Heart left ventricle (tissue), 16 donors: ENCODE data around the gene LRIG1. TPM values are rescaled to one million over a fixed set of nuclear protein-coding genes. Genes with fewer than 3 reads are reported as not detected.

Source experiments
- ATAC-seq, 4 donors: fragments of 200-7000 bp; cut with Tn5 transposase; one replicate each; pipeline ENCODE4 v1.9.1; 2020 to 2022; ENCODE audit warnings: moderate library complexity in 4 of 4, mild to moderate bottlenecking in 3 of 4, moderate number of reproducible peaks in 1 of 4
- DNase-seq, 5 donors: peaks; one replicate each; pipeline ENCODE4 v3.0.0-alpha.2; 2020
- H3K27ac ChIP-seq, 12 donors: fragments of 200-600 bp; sonication (generic) in 4 of 12; one replicate each; pipeline versions ENCODE4 v1.5.0 to v1.8.0; 2016 to 2022; ENCODE audit warnings: mild to moderate bottlenecking in 2 of 12
- H3K27me3 ChIP-seq, 9 donors: fragments of 200-600 bp; sonication (generic) in 2 of 9; one replicate each; pipeline versions ENCODE4 v1.5.1 to v1.8.0; 2016 to 2022; ENCODE audit warnings: mild to moderate bottlenecking in 3 of 9
- H3K36me3 ChIP-seq, 9 donors: fragments of 200-600 bp; sonication (generic) in 2 of 9; one replicate each; pipeline versions ENCODE4 v1.5.0 to v1.8.0; 2018 to 2022; ENCODE audit warnings: mild to moderate bottlenecking in 2 of 9
- H3K4me1 ChIP-seq, 12 donors: fragments of 200-600 bp; sonication (generic) in 4 of 12; one replicate each; pipeline versions ENCODE4 v1.5.0 to v1.8.0; 2016 to 2022; ENCODE audit warnings: mild to moderate bottlenecking in 3 of 12
- H3K4me3 ChIP-seq, 12 donors: fragments of 200-600 bp; sonication (generic) in 4 of 12; one replicate each; pipeline versions ENCODE4 v1.5.0 to v1.8.0; 2017 to 2022; ENCODE audit warnings: mild to moderate bottlenecking in 9 of 12, moderate library complexity in 4 of 12
- H3K9me3 ChIP-seq, 12 donors: fragments of 200-600 bp; sonication (generic) in 4 of 12; one replicate each; pipeline versions ENCODE4 v1.5.0 to v1.8.0; 2016 to 2022; ENCODE audit warnings: mild to moderate bottlenecking in 1 of 12
- CTCF ChIP-seq, 12 donors: fragments of 200-600 bp; sonication (generic) in 4 of 12; IDR thresholded peaks; one replicate each; pipeline versions ENCODE4 v1.5.0 to v1.8.0; 2018 to 2022; ENCODE audit warnings: antibody characterized with exemption in 12 of 12, mild to moderate bottlenecking in 5 of 12
- POLR2A ChIP-seq, 2 donors: fragments of 450-650 bp; IDR thresholded peaks; one replicate each; pipeline ENCODE4 v1.6.1; 2017; ENCODE audit warnings: antibody characterized with exemption in 2 of 2, mild to moderate bottlenecking in 2 of 2, moderate library complexity in 2 of 2
- WGBS, 4 donors: extraction: QIAGEN DNeasy Blood & Tissue Kit in 2 of 4; methylation state at CpG; one replicate each; pipeline versions ENCODE4 v1.1.5 to v1.1.7; 2013 to 2018; 5-methylcytosine and 5-hydroxymethylcytosine counted together
- intact Hi-C, 10 donors: fragments of 100-400 bp; cut with DNase I; formaldehyde crosslinking; loops; one replicate each; pipeline versions ENCODE4 v1.11.1 to v1.14.2; 2022
- polyA plus RNA-seq, 2 donors: library from polyadenylated mRNA; stranded (reverse); fragments of 200-250 nt; gene quantifications; one replicate each; pipeline ENCODE4 v1.2.3, GENCODE V29; 2013
- total RNA-seq, 9 donors: library from RNA; depleted of rRNA in 2 of 9; stranded (reverse); fragments of >200 nt in 2 of 9; fragmentation: NEBNext Ultra II Directional in 3 of 9; extraction: Animal tissue kit (Norgen Biotek cat#: 25700) in 3 of 9; gene quantifications; one replicate each; pipeline versions ENCODE4 v1.1.0 to v1.2.4, GENCODE V29; 2016 to 2023
- donor health status: ischemic (EF 13 %, LVEDD 7.1; RV severe dilation, severe dysfunction).
- donor health status: healthy with polysubstance abuse.
- donor health status: DM: no; HTN: yes; CAD: no.
- donor health status: DM: no; HTN: no; CAD: no.
- donor health status: ischemic (EF 25% LVEDD 6.9; RV normal size, moderate dysfunction).
- donor health status: ischemic (EF 25% LVEDD 5.7; RV mildly dilated, moderate dysfunction).
- donor health status: healthy.
- donor health status: DM: yes; HTN: yes; CAD: no.
- donor health status: ischemic (EF 35%, LVEDD 5.7; RV mildly dilated, moderate dysfunction).
- donor health status: nonischemic (EF 11% LVEDD 7.7; RV severe dilation, severe dysfunction).
- donor health status: DM: yes; HTN: yes; CAD: no.
- donor health status: PGD.
- donor health status: ischemic (EF 29% LVEDD 5.4; RV normal size, mild dysfunction).
- donor health status: nonischemic (EF 23%, LVEDD 6.1; RV moderate dilation, normal function).

LRIG1 gene
- total and polyA plus RNA-seq, 11 donors = 42.3 to 161 (median 88.8) TPM

DNA sequence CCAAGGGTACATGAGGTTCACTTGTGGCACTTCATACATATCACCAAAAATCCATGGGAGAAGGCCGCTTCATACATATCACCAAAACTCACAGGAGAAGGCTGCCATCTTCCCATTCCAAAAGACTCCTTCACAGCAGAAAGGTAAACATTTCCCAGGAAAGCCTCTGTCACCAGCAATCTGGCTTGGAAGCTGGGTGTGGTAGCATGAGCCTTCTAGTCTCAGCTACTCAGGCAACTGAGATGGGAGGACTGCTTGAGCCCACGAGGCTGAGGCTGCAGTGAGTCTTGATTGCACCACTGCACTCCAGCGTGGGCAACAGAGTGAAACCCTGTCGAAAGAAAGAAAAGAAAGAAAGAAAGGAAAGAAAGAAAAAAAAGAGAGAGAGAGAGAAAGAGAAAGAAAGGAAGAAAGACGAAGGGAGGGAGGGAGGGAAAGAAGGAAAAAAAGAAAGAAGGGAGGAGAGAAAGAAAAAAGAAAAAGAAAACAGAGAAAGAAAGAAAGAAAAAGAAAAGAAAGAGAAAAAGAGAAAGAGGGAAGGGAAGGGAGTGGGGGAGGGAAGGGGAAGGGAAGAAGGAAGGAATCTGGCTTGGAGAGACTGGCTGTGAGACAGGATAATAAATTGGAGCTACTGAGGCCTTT is 7.2 kb downstream of the LRIG1 start:
- Histone ChIP-seq H3K27ac (peak overlapping the region in 8 of 12 donors; percentile 5 to 98 (median 38)), H3K36me3 (no peaks in the 10 kb centered on the region), H3K4me1 (peaks cover 11 to 98% (median 87%) of the 10 kb centered on the region in 12 donors), H3K9me3 (no peaks in the 10 kb centered on the region), H3K4me3 (no peak overlapping the region), H3K27me3 (no peaks in the 10 kb centered on the region)
- no peak for ATAC-seq
- intact Hi-C loops = loop anchor here in 1 of 10 donors (2.0 kb wide), 1 partner anchor 43 kb away; no protein-coding TSS in a partner anchor
- no peak for DNase-seq
- 71 to 82% (median 74%) methylated on average over 5 of the region's 5 CpGs for WGBS, 4 donors
- TF ChIP-seq CTCF (IDR thresholded peaks at IDR 0.05) (no peak), POLR2A (IDR thresholded peaks at IDR 0.05) (no peak)

DNA sequence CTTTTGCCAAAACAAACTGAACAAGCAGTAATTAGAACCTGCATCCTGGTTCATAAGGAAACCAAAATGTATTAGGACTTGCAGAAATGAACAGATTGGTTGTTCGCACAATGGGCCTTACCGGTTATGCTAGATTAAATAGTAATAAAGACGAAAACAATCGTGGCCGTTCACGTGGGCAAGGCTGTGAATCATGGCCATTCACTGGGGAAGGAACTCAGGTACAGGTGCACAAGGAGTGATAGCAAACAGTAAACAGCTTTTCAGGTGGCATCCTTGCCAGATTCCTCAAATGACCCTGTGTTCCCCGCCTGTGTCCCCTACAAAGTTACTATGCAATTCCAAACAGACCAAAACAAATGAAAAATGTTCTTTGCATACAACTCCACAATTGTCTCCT is 8.2 kb downstream of the LRIG1 start:
- Histone ChIP-seq H3K4me1 (peaks cover 11 to 96% (median 81%) of the 10 kb centered on the region in 12 donors), H3K27ac (peak overlapping the region in 9 of 12 donors; percentile 7 to 98 (median 31)), H3K27me3 (no peaks in the 10 kb centered on the region), H3K4me3 (no peak overlapping the region), H3K9me3 (no peaks in the 10 kb centered on the region), H3K36me3 (no peaks in the 10 kb centered on the region)
- TF ChIP-seq CTCF (IDR thresholded peaks at IDR 0.05) (no peak), POLR2A (IDR thresholded peaks at IDR 0.05) (no peak)
- peak in 1 of 4 donors; percentile 23 for ATAC-seq
- no peak for DNase-seq
- WGBS, 4 donors = 44 to 70% (median 56%) methylated on average over 7 of the region's 7 CpGs
- intact Hi-C loops = loop anchor here in 1 of 10 donors (2.0 kb wide), 1 partner anchor 42 kb away; no protein-coding TSS in a partner anchor

DNA sequence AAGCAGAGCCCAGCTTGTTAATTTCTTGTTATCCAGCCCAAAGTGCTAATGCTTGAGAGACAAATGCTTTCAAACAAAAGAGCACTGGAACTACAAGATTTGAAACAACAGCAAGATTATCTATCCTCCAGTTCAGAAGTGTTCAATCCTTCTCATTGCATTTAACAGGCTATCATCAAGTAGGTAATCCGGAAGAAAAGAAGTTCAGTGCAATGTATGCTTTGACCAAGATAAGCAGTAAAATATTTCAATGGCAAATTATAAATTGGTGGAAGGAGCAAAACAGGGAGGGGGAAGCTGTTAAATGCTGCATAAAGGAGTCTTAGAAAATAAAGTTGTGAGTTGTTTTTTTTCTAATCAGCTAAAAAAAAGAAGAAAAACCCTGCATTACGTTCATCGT is 8.8 kb downstream of the LRIG1 start:
- ATAC-seq (no peak), DNase-seq (no peak)
- 48 to 68% (median 58%) methylated on average over 3 of the region's 3 CpGs for WGBS, 4 donors
- Histone ChIP-seq H3K27ac (peak overlapping the region in 7 of 12 donors; percentile 7 to 98 (median 28)), H3K4me3 (no peak overlapping the region), H3K4me1 (peaks cover 11 to 97% (median 82%) of the 10 kb centered on the region in 12 donors), H3K27me3 (no peaks in the 10 kb centered on the region), H3K36me3 (no peaks in the 10 kb centered on the region), H3K9me3 (no peaks in the 10 kb centered on the region)
- intact Hi-C loops = loop anchor here in 1 of 10 donors (2.0 kb wide), 1 partner anchor 41 kb away; no protein-coding TSS in a partner anchor
- TF ChIP-seq POLR2A (IDR thresholded peaks at IDR 0.05) (no peak), CTCF (IDR thresholded peaks at IDR 0.05) (no peak)

DNA sequence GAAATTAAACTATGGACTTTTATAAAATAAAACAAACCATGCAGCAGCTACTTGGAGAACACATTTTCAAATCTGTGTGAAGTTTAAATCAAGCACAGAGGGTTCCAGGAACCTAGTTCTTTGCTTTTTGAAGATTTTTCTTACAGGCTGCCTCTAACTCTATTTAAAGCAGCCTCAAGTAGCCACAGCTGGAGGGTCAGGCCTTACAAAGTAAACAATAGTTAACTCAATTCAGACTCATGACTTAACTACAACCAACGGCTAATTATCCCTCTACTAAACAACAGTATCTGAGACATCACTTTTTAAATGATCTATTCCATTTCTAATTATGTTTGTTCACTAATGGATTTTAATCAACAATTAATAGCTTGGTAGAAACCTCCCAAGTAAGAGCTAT is 9.8 kb downstream of the LRIG1 start:
- H3K36me3 ChIP-seq = no peaks in the 10 kb centered on the region
- no peaks in the 10 kb centered on the region for H3K9me3 ChIP-seq
- ATAC-seq = no peak
- 38 to 57% (median 45%) methylated on average over 1 of the region's 1 CpG for WGBS, 4 donors
- no peak for DNase-seq
- peak overlapping the region in 9 of 12 donors; percentile 2 to 98 (median 28) for H3K27ac ChIP-seq
- H3K27me3 ChIP-seq = no peaks in the 10 kb centered on the region
- H3K4me3 ChIP-seq = no peak overlapping the region
- H3K4me1 ChIP-seq = peaks cover 11 to 97% (median 82%) of the 10 kb centered on the region in 12 donors
- TF ChIP-seq POLR2A (IDR thresholded peaks at IDR 0.05) = no peak
- no peak for TF ChIP-seq CTCF (IDR thresholded peaks at IDR 0.05)
- intact Hi-C loops = no loop called here
